Ovary (tissue), 9 donors: Measurements from ENCODE around the gene MLLT11. TPM values are rescaled to one million over a fixed set of nuclear protein-coding genes. Genes with fewer than 3 reads are reported as not detected.
A peak's percentile ranks its signal among the peaks of the same experiment; 100 is the strongest.

Experiments used
- DNase-seq, 5 donors: peaks; one replicate each; pipeline ENCODE4 v3.0.0-alpha.2; 2019 to 2020
- H3K27ac ChIP-seq, 2 donors: fragments of 200-600 bp; one replicate each; pipeline versions ENCODE4 v1.5.1 to v1.8.0; 2019 to 2022
- H3K27me3 ChIP-seq: fragments of 200-600 bp; one replicate; pipeline ENCODE4 v1.8.0; 2022
- H3K36me3 ChIP-seq: fragments of 200-600 bp; sonication (generic); one replicate; pipeline ENCODE4 v1.5.1; 2019
- H3K4me1 ChIP-seq: one replicate; pipeline ENCODE4 v1.8.1; 2013; ENCODE audit warnings: mild to moderate bottlenecking, moderate library complexity; ENCODE audit not compliant: insufficient read depth
- H3K4me3 ChIP-seq: fragments of 200-600 bp; sonication (generic); one replicate; pipeline ENCODE4 v1.5.1; 2017
- H3K9me3 ChIP-seq, 2 donors: fragments of 200-600 bp in 1 of 2; sonication (generic) in 1 of 2; one replicate each; pipeline versions ENCODE4 v1.5.1 to v1.8.1; 2013 to 2019; ENCODE audit warnings: mild to moderate bottlenecking in 1 of 2, moderate library complexity in 1 of 2
- EP300 ChIP-seq: sonication (generic); formaldehyde crosslinking; IDR thresholded peaks from one replicate; pipeline ENCODE4 v1.6.1; 2017; ENCODE audit warnings: antibody characterized with exemption
- POLR2A ChIP-seq: fragments of 450-650 bp; IDR thresholded peaks from one replicate; pipeline ENCODE4 v1.6.1; 2017; ENCODE audit warnings: antibody characterized with exemption, mild to moderate bottlenecking, moderate library complexity
- WGBS, 3 donors: extraction: QIAGEN DNeasy Blood & Tissue Kit in 1 of 3; methylation state at CpG; one replicate each; pipeline versions ENCODE4 v1.1.5 to v1.1.7; 2013 to 2017; 5-methylcytosine and 5-hydroxymethylcytosine counted together
- intact Hi-C, 4 donors: fragments of 100-400 bp; cut with DNase I; formaldehyde crosslinking; loops; one replicate each; pipeline versions ENCODE4 v1.11.0 to v1.15.1; 2022 to 2023
- polyA plus RNA-seq, 2 donors: library from polyadenylated mRNA; stranded (reverse); fragments of 200-250 nt in 1 of 2; fragments of 350-450 nt in 1 of 2; fragmentation: Illumina TruSeq in 1 of 2; extraction: RNeasy Lipid Tissue Mini Kit (QIAGEN cat#74804) in 1 of 2; gene quantifications; one replicate each; pipeline ENCODE4 v1.2.3, GENCODE V29; 2013 to 2014
- total RNA-seq, 7 donors: library from RNA; depleted of rRNA in 2 of 7; stranded (reverse); fragments of >200 nt in 2 of 7; fragmentation: NEBNext Ultra II Directional in 3 of 7; extraction: Animal tissue kit (Norgen Biotek cat#: 25700) in 3 of 7; gene quantifications; one replicate each; pipeline versions ENCODE4 v1.1.0 to v1.2.4, GENCODE V29; 2016 to 2023
- TF ChIP-seq, protein P1 (sequence below), 3 donors: fragments of 450-650 bp in 2 of 3; fragments of 200-600 bp in 1 of 3; IDR thresholded peaks; one replicate each; pipeline versions ENCODE4 v1.5.1 to v1.8.0; 2016 to 2022; ENCODE audit warnings: antibody characterized with exemption in 3 of 3, mild to moderate bottlenecking in 1 of 3
- donor health status: DM: no; HTN: no; CAD: no; lungs with moderate emphysema.
- donor health status: DM: no; HTN: no; CAD: no.
- donor health status: Bipolar disorder and iron deficiency.
- donor health status: DM: yes; HTN: yes; CAD: no.
- donor health status: DM: no; HTN: no; CAD: no.
- donor health status: DM: yes; HTN: yes; CAD: no.

Gene MLLT11
- total and polyA plus RNA-seq, 9 donors: 1.1 to 9.5 (median 2.4) TPM

DNA sequence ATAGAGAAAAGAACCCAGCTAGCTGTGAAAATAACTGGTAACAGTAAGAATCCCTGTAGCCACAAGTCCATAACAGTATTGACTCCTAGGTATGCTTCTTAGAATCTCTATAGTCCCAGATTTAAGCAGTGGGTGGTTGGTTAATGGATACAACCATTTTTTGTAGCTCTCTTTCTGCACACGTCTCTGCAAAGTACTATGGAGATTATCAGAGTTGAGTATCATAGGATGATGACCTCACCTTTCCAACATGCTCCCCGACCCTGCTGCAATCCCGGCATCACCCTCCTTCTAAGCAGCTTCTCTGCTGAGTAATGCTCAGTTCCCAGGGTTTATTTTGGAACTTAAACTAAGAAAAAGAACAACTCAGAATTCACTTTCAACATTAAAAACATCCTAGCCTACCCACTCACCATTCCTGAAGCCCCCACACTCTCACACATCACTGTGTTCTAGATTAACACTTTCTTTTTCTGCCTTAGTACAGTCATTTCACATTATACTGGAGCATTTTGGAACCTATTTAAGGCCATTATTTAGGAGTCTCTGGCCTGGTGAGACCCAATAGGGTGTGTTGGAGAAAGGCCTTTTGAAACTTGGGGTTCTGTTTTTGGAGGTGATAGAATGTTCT lies 2.7 kb downstream of the MLLT11 start:
- Histone ChIP-seq H3K9me3 (no peaks in the 10 kb centered on the region), H3K27ac (no peak overlapping the region), H3K4me3 (no peak overlapping the region), H3K27me3 (no peaks in the 10 kb centered on the region), H3K4me1 (peaks cover 8% of the 10 kb centered on the region), H3K36me3 (no peaks in the 10 kb centered on the region)
- 57 to 76% (median 67%) methylated on average over 3 of the region's 3 CpGs for WGBS, 3 donors
- intact Hi-C loops: no loop called here
- no peak for TF ChIP-seq EP300
- TF ChIP-seq, protein P1, sequence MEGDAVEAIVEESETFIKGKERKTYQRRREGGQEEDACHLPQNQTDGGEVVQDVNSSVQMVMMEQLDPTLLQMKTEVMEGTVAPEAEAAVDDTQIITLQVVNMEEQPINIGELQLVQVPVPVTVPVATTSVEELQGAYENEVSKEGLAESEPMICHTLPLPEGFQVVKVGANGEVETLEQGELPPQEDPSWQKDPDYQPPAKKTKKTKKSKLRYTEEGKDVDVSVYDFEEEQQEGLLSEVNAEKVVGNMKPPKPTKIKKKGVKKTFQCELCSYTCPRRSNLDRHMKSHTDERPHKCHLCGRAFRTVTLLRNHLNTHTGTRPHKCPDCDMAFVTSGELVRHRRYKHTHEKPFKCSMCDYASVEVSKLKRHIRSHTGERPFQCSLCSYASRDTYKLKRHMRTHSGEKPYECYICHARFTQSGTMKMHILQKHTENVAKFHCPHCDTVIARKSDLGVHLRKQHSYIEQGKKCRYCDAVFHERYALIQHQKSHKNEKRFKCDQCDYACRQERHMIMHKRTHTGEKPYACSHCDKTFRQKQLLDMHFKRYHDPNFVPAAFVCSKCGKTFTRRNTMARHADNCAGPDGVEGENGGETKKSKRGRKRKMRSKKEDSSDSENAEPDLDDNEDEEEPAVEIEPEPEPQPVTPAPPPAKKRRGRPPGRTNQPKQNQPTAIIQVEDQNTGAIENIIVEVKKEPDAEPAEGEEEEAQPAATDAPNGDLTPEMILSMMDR (IDR thresholded peaks at IDR 0.05): no peak
- no peak for TF ChIP-seq POLR2A
- no peak for DNase-seq

DNA sequence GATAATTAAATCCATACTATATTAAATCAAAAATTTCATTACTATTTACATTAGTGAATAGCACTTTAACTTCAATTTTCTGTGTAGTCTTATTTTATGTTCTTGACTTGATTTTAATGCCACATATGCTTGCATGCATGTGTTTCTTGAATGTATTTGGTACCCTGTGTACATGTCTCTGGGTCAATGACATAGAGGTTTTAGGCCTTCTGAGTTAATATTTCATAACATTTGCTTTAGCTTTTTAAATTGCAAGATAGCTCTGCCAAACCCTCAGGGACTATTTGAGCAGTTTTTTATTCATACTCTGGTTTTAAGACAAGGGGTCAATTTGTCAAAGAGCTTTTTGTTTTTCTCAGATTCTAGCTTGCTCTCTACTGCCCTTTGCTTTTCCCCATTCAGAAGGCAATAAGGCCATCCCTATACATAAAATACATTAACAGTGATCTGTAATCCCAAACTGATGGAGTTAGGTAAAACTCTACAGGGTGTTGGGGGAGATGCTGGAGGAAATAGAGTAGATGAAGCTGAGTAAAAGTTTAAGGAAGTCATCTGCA lies 5.0 kb downstream of the MLLT11 start:
- intact Hi-C loops: no loop called here

DNA sequence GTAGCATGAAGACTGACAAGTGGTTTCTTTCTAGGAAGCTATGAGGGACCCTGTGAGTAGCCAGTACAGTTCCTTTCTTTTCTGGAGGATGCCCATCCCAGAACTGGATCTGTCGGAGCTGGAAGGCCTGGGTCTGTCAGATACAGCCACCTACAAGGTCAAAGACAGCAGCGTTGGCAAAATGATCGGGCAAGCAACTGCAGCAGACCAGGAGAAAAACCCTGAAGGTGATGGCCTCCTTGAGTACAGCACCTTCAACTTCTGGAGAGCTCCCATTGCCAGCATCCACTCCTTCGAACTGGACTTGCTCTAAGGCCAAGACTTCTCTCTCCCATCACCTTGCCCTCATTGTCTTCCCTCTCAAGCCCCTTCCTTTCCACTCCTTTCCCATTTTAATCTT lies 7.0 kb downstream of the MLLT11 start:
- 77 to 89% (median 83%) methylated on average over 4 of the region's 4 CpGs for WGBS, 3 donors
- H3K27me3 ChIP-seq: no peaks in the 10 kb centered on the region
- H3K36me3 ChIP-seq: no peaks in the 10 kb centered on the region
- H3K4me3 ChIP-seq: no peak overlapping the region
- peaks cover 6% of the 10 kb centered on the region for H3K4me1 ChIP-seq
- TF ChIP-seq POLR2A: no peak
- TF ChIP-seq EP300: no peak
- TF ChIP-seq, protein P1 (IDR thresholded peaks at IDR 0.05): no peak
- H3K9me3 ChIP-seq: no peaks in the 10 kb centered on the region
- no peak overlapping the region for H3K27ac ChIP-seq
- DNase-seq: no peak
- intact Hi-C loops: no loop called here

More for the DNA sequence above, 5.0 kb downstream of the MLLT11 start:
- Histone ChIP-seq H3K9me3 (no peaks in the 10 kb centered on the region), H3K36me3 (no peaks in the 10 kb centered on the region), H3K4me1 (peaks cover 2% of the 10 kb centered on the region), H3K27me3 (no peaks in the 10 kb centered on the region), H3K4me3 (no peak overlapping the region), H3K27ac (no peak overlapping the region)
- DNase-seq: no peak
- TF ChIP-seq POLR2A (no peak), EP300 (no peak)
- TF ChIP-seq, protein P1 (IDR thresholded peaks at IDR 0.05): no peak

DNA sequence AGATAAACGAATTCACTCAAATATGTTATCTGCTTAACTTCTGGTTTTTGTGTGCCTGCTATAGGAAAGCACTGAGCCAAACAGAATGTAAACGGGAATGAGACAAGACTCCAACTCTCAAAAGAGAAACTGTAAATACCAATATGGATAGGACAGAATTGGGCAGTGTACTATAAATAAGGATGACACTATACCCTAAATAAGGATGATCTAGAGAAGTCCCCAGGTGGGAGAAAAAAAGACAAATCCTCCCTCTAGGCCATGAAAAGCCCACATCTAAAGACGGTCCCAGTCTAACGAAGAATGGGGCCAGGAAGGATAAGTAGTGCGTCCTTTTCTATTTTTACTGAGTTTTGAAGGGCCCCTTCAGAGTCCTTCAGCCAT lies 8.9 kb downstream of the MLLT11 start:
- TF ChIP-seq POLR2A (no peak), EP300 (no peak)
- TF ChIP-seq, protein P1 (IDR thresholded peaks at IDR 0.05): no peak
- DNase-seq: no peak
- H3K27me3 ChIP-seq: no peaks in the 10 kb centered on the region
- peak overlapping the region in 1 of 2 donors; percentile 99 for H3K27ac ChIP-seq
- H3K9me3 ChIP-seq: no peaks in the 10 kb centered on the region
- 84 to 88% (median 86%) methylated on average over 5 of the region's 5 CpGs for WGBS, 3 donors
- peaks cover 6% of the 10 kb centered on the region for H3K4me1 ChIP-seq
- H3K36me3 ChIP-seq: no peaks in the 10 kb centered on the region
- intact Hi-C loops: no loop called here
- H3K4me3 ChIP-seq: no peak overlapping the region
